Skeletal muscle tissue (tissue), 4 donors: ENCODE data around the gene CTNNA2. TPM values are rescaled to one million over a fixed set of nuclear protein-coding genes. Genes with fewer than 3 reads are reported as not detected.

Experiments used
- H3K27ac ChIP-seq: one replicate; pipeline ENCODE4 v1.7.0; 2013; ENCODE audit warnings: mild to moderate bottlenecking, low read depth, low read length, inconsistent platforms
- H3K27me3 ChIP-seq, 3 donors: one replicate each; pipeline ENCODE4 v1.7.0; 2013; ENCODE audit warnings: low read length in 3 of 3; ENCODE audit not compliant: control insufficient read depth in 3 of 3, insufficient read depth in 3 of 3
- H3K36me3 ChIP-seq, 3 donors: one replicate each; pipeline ENCODE4 v1.7.0; 2013; ENCODE audit warnings: low read length in 3 of 3; ENCODE audit not compliant: control insufficient read depth in 3 of 3, insufficient read depth in 3 of 3
- H3K4me1 ChIP-seq, 3 donors: one replicate each; pipeline ENCODE4 v1.7.0; 2013; ENCODE audit warnings: low read length in 3 of 3, mild to moderate bottlenecking in 3 of 3; ENCODE audit not compliant: control insufficient read depth in 3 of 3, insufficient read depth in 3 of 3
- H3K4me3 ChIP-seq, 3 donors: one replicate each; pipeline ENCODE4 v1.7.0; 2013; ENCODE audit warnings: low read length in 3 of 3
- H3K9ac ChIP-seq, 3 donors: one replicate each; pipeline ENCODE4 v1.7.0; 2013; ENCODE audit warnings: low read length in 3 of 3, mild to moderate bottlenecking in 3 of 3, moderate library complexity in 2 of 3, low read depth in 1 of 3
- H3K9me3 ChIP-seq, 3 donors: one replicate each; pipeline ENCODE4 v1.7.0; 2013; ENCODE audit warnings: low read length in 3 of 3; ENCODE audit not compliant: control insufficient read depth in 3 of 3
- total RNA-seq: library from RNA; depleted of rRNA; stranded (reverse); fragments of >200 nt; gene quantifications from one replicate; pipeline ENCODE4 v1.2.3, GENCODE V29; 2014
- donor health status: Osteomylitis.

Gene CTNNA2
- total RNA-seq, 1 donor from 2014 or later = 1.0 TPM

DNA sequence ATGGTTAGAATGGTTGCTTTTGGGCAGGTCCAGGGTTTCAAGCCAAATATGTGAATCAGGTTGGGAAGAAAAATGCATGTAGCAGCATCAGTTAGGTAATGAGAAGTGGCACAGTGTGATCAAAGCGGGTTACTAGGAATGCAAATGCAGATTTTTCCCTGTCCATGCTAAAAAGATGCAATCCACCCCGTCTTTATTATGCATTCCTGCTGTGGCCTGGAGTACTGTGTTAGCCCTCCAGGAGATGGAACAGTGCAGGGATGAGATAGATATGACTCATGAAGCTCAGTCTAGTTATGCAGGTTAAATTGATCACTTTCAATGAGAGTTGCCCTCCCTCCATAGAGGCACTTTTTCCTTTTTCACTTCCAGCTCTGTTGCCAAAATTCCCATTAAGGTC lies 283.8 kb downstream of the CTNNA2 start:
- Histone ChIP-seq H3K4me3 (no peak overlapping the region), H3K27ac (no peak overlapping the region), H3K4me1 (no peaks in the 10 kb centered on the region), H3K9ac (no peak overlapping the region), H3K27me3 (no peaks in the 10 kb centered on the region), H3K36me3 (no peaks in the 10 kb centered on the region), H3K9me3 (no peaks in the 10 kb centered on the region)

DNA sequence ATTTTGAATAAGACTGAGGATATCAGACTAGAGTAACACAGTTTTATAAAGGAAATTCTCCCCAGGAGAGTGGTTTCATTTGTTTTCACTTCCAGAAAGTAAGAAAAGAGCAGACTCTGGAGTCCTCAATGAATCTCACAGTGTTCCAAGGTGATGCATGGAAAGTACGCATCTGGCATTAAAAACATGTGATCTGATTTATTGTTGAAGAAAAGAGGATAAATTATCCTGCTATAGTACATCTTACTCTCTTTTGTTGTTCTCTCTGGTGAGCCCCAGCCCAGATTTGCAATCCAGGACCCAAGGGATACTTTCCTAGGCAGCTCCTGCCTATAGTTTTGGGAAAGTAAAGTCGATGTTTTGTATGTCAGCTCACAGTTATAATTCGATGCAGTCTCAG lies 285.9 kb downstream of the CTNNA2 start:
- H3K27ac ChIP-seq = no peak overlapping the region
- no peaks in the 10 kb centered on the region for H3K27me3 ChIP-seq
- H3K4me1 ChIP-seq = no peaks in the 10 kb centered on the region
- no peak overlapping the region for H3K9ac ChIP-seq
- no peaks in the 10 kb centered on the region for H3K36me3 ChIP-seq
- H3K9me3 ChIP-seq = no peaks in the 10 kb centered on the region
- no peak overlapping the region for H3K4me3 ChIP-seq

DNA sequence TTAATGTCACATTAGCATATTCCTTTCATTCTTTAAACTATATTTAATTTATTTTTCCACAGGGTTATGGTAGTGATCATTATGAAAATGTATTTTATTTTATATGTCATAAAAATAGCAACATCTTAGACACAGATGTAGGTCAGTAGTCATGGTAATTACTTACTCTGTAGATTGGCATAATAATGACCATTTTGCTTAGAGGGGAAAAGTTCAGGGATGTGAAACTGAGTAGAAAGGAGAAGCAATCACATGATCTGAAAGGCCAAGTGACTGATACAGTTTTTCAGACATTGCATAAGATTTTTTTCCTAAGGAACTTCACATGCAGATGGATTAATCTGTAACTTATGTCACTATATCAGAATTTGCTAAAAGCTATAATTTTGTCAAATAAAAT lies 286.9 kb downstream of the CTNNA2 start:
- no peak overlapping the region for H3K4me3 ChIP-seq
- H3K27ac ChIP-seq = no peak overlapping the region
- H3K4me1 ChIP-seq = no peaks in the 10 kb centered on the region
- no peaks in the 10 kb centered on the region for H3K9me3 ChIP-seq
- H3K9ac ChIP-seq = no peak overlapping the region
- no peaks in the 10 kb centered on the region for H3K27me3 ChIP-seq
- no peaks in the 10 kb centered on the region for H3K36me3 ChIP-seq

DNA sequence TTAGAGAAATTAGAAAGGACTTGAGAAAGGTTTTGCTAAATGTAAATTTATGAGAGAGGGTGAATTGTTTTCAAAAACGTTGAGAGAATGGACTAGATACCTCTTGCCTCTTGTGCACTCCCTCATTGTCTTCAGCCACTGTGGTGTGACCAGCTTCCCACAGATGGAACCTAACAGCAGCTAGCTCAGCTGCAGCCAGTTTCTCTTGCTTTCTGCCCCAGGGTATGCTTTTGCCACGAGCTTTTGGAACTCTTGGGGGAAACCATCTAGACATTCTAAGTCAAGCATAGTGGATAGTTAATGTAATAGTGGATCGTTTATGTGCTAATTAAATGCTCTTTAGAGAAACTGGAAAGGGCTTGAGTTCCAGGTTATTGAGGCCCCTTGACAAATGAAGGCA lies 288.2 kb downstream of the CTNNA2 start:
- Histone ChIP-seq H3K4me3 (no peak overlapping the region), H3K27me3 (no peaks in the 10 kb centered on the region), H3K36me3 (no peaks in the 10 kb centered on the region), H3K9me3 (no peaks in the 10 kb centered on the region), H3K27ac (no peak overlapping the region), H3K9ac (no peak overlapping the region), H3K4me1 (no peaks in the 10 kb centered on the region)

DNA sequence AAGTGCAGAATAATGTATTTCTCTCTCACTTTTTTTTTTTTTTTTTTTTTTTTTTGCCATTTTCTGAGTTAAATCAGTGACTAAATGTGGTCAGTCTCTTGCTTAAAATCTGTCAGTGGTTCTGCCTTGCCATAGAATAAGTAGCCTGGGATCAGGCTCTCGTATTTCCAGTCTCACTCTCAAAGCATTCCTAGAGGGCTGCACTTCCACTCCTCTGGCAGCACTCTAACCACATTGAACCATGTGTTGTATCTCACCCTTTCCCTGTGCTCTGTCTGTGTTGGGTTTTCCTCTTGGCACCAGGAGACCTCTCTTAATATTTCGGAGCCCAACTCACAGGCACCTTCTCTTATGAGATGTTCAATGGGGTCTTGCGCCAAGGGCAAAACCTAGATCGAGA lies 304.4 kb downstream of the CTNNA2 start:
- Histone ChIP-seq H3K4me1 (no peaks in the 10 kb centered on the region), H3K27me3 (no peaks in the 10 kb centered on the region), H3K27ac (no peak overlapping the region), H3K4me3 (no peak overlapping the region), H3K9me3 (no peaks in the 10 kb centered on the region), H3K9ac (no peak overlapping the region), H3K36me3 (no peaks in the 10 kb centered on the region)

DNA sequence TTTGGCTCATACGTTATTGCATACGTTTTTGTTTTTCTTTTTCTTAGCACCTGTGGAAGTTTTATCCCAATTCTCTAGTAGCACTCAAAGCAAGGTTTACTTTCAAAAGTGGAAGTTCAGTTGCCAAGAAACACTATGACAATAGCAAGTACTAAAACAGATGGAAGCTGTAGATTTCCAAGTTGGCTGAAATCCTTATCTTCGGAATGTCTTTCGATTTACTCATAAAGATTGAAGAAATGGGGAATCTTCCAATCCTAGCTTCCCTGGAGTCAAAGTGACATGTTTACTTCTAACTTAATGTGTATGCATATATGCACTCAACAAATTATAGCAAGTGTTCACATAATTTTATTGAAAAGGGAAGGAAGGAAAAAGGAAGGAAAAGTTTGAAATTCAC lies 307.4 kb downstream of the CTNNA2 start:
- Histone ChIP-seq H3K9me3 (no peaks in the 10 kb centered on the region), H3K4me3 (no peak overlapping the region), H3K36me3 (no peaks in the 10 kb centered on the region), H3K4me1 (no peaks in the 10 kb centered on the region), H3K27me3 (no peaks in the 10 kb centered on the region), H3K27ac (no peak overlapping the region), H3K9ac (no peak overlapping the region)

DNA sequence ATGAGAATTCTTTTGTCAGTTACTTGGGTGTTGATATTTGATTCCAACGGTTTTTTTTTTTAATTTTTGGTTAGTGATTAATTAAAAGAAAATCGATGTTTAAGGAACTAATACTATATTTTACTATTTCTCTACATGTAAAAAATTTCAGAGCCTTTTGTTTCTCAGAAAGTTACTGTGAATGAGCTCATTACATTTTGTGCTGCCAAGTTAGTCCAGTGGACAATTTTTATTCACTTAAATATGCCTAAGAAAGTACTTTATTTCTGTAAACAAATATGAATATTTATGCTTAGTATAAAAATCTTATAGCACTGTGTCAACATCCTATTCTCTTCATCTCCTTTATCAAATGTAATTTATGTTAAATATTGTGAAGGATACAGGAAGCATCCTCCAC lies 309.3 kb downstream of the CTNNA2 start:
- no peak overlapping the region for H3K27ac ChIP-seq
- H3K27me3 ChIP-seq = no peaks in the 10 kb centered on the region
- no peak overlapping the region for H3K9ac ChIP-seq
- no peaks in the 10 kb centered on the region for H3K9me3 ChIP-seq
- H3K36me3 ChIP-seq = no peaks in the 10 kb centered on the region
- no peaks in the 10 kb centered on the region for H3K4me1 ChIP-seq
- H3K4me3 ChIP-seq = no peak overlapping the region

DNA sequence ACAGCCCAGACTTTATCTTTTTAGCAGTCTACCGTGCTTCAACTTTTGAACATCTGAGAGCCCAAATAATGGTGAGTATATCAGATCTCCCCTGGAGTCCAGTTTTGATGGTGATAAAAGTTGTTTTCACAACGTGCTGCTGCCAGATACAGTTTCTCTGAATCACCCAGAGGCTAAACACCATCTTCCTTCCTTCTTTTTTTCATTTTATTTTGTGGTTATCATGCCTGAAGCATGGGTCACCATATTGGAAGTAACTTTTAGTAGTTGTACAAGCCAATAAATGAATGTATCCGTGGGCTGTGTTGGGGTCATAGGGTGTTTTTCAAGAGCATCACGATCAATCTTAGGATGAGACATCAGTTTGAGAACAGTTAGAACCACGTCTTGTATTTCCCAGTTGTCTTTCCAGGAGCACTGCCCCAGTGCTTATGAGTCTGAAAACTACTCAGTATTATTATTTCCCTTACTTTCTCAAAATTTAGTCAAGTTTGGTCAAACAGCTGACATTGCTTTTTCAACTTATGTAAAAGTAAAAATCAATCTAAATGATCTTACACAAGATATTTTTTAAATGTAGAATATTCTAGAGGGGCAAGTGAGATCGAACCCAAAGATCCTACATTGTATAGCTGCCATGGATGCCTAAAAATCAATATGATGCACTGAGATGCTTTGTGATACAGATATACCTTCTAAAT lies 311.4 kb downstream of the CTNNA2 start:
- Histone ChIP-seq H3K9me3 (no peaks in the 10 kb centered on the region), H3K36me3 (no peaks in the 10 kb centered on the region), H3K4me3 (no peak overlapping the region), H3K27ac (no peak overlapping the region), H3K27me3 (no peaks in the 10 kb centered on the region), H3K4me1 (no peaks in the 10 kb centered on the region), H3K9ac (no peak overlapping the region)

DNA sequence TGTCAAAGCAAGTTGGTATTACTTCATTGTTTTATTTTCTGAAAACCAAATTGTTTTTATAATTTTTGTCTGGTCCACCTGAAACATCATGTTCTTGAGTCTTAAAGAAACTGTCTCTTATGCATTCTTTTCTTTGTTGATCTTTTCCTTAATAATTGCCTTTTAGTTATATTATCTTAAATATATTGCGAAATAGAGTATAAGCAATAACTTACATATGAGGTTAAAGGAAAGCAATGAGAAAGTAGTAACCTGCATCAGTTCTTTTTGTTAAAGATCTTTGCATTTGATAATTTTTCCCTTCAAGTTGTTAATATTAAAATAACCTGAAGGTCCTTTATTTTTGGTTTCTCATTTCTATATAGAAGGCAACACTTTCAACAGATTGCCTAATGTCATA lies 315.0 kb downstream of the CTNNA2 start:
- H3K9ac ChIP-seq = no peak overlapping the region
- no peaks in the 10 kb centered on the region for H3K4me1 ChIP-seq
- no peaks in the 10 kb centered on the region for H3K9me3 ChIP-seq
- H3K36me3 ChIP-seq = no peaks in the 10 kb centered on the region
- no peak overlapping the region for H3K4me3 ChIP-seq
- H3K27me3 ChIP-seq = no peaks in the 10 kb centered on the region
- no peak overlapping the region for H3K27ac ChIP-seq

DNA sequence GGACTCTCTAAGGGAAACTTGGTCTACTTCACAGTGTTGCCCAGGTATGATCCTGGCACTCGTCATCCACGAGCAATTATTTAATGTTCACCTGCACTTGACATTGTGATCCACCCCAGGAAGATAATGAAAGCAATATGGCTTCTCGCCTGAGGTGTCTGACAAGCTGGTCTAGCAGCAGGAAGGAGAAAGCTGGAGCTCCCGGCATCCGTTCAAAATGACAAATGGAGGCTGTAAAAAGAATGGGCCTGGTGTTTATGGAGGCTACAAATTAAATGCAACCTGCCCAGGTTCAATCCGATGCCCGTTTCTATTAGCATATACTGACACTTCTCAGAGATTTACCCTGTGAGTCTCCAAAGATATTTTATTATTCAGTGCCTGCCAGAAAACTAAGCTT lies 317.6 kb downstream of the CTNNA2 start:
- H3K9me3 ChIP-seq = no peaks in the 10 kb centered on the region
- H3K36me3 ChIP-seq = no peaks in the 10 kb centered on the region
- H3K4me3 ChIP-seq = no peak overlapping the region
- no peaks in the 10 kb centered on the region for H3K4me1 ChIP-seq
- no peaks in the 10 kb centered on the region for H3K27me3 ChIP-seq
- H3K9ac ChIP-seq = no peak overlapping the region
- no peak overlapping the region for H3K27ac ChIP-seq
